GM23248 (cell line): ENCODE measurements around the gene PDE4B.

Experiments used
- EZH2 ChIP-seq: fragments of 200-600 bp; sonication (generic); IDR thresholded peaks from 2 replicates; pipeline ENCODE4 v1.6.1; 2018; ENCODE audit warnings: antibody characterized with exemption, mild to moderate bottlenecking; ENCODE audit not compliant: insufficient read depth, poor library complexity, severe bottlenecking
- EZH2phosphoT487 ChIP-seq: fragments of 200-600 bp; sonication (generic); IDR thresholded peaks from 2 replicates; pipeline ENCODE4 v1.6.1; 2018; ENCODE audit warnings: antibody characterized with exemption, moderate library complexity, mild to moderate bottlenecking, low read depth; ENCODE audit not compliant: insufficient read depth

DNA sequence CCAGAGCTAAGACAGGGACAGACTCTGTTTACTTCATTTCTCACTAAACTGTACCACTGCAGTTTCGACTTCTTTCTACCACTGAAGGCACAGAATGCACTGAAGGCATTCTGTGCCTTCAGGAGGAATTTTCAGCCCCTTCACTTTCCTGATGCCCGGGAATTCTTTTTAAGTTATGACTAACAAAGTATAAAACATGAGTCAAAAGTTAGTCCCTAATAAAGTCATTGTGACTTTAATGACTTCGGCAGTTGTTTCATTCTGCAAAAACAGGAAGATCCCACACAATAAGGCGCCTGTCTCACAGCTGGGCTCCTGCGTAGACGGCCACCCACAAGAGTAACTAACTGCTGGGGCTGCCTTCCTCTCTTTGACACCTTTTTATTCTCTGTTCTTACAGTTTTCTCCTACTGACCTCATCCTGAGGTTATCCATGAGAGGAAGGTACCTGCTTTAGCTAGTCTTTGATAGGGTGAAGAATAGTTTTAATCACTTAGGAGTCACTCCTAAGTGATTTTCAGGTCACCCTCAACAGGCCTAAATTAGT is 557.4 kb downstream of the PDE4B start:
- TF ChIP-seq EZH2, result no peak
- no peak for TF ChIP-seq EZH2phosphoT487
